Keratinocyte (primary cell): ENCODE data around the gene TMTC2.

Experiments used
- CTCF ChIP-seq, 3 experiments: IDR thresholded peaks in 1 of 3; conservative IDR thresholded peaks in 1 of 3; optimal IDR thresholded peaks in 1 of 3; 2 replicates in 2 of 3; 3 replicates in 1 of 3; pipeline versions ENCODE3 to v1.5.1; 2011; ENCODE audit warnings: low read length in 3 of 3, mild to moderate bottlenecking in 3 of 3, moderate library complexity in 2 of 3, control low read depth in 1 of 3, inconsistent platforms in 1 of 3; ENCODE audit not compliant: insufficient read depth in 2 of 3; ENCODE audit errors: extremely low read depth in 1 of 3
- EZH2 ChIP-seq: IDR thresholded peaks from one replicate; pipeline ENCODE4 v1.6.1; 2012; ENCODE audit warnings: inconsistent platforms, mild to moderate bottlenecking, low read length, moderate library complexity

- TF ChIP-seq CTCF (optimal IDR thresholded peaks at IDR 0.05 in 1 of 3, IDR thresholded peaks at IDR 0.05 in 1 of 3, conservative IDR thresholded peaks at IDR 0.05 in 1 of 3; ENCODE audit: extremely low read depth in 1 of 3, insufficient read depth in 2 of 3, low read length in 3 of 3) (no peak), EZH2 (no peak)
These were observed 171.3 kb downstream of the TMTC2 start for GRCh38 chr12:82857911-82858533.
